LHCN-M2 (cell line): ENCODE data around the gene RYK. TPM values are rescaled to one million over a fixed set of nuclear protein-coding genes. Genes with fewer than 3 reads are reported as not detected.

Experiments used
- DNase-seq: peaks from one replicate; pipeline ENCODE4 v3.0.0-alpha.2; 2012; ENCODE audit warnings: low read depth
- total RNA-seq: library from RNA; depleted of rRNA; stranded (reverse); fragments of >200 nt; gene quantifications from 2 replicates; pipeline ENCODE4 v1.2.3, GENCODE V29; 2014; rRNA removed

Gene RYK
- total RNA-seq, 1 experiment from 2014 or later, result 57.3 TPM

DNA sequence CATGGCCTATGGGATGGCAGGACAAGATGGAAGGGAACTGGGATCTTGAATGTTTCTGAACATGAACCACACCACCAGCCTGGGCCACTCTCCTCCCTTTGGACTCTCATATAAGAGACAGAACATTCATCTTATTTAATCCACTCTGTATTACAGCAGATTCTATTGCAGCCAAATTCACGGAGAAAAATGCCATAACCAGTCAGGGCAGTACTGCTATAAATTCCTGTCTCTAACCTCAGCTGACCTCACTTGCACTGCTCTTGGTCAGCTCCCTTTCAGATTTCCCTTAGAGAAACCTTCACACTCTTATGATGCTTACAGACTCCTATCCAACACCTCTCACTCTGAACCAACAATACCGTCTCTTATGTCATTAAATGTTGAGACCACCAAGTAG lies 101.4 kb downstream of the RYK start:
- DNase-seq, result no peak

DNA sequence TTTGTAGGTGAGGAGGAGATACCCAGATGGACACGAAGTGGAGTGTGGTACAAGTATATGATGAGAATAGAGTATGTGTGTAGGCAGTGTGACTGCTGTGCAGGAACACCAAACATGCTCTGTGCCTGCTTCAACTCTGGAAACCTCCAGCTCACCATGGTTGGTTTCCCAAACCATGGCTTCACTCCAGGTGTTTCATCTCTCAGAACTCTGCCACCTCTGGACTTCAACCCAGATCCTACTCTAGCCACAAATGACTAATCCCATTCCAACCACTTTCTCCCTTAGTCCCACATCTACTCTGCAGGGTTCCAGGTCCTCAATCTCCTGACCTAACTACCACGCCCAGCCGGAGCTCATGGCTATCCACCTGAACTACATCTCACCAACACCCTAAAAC lies 102.1 kb downstream of the RYK start:
- DNase-seq, result no peak

DNA sequence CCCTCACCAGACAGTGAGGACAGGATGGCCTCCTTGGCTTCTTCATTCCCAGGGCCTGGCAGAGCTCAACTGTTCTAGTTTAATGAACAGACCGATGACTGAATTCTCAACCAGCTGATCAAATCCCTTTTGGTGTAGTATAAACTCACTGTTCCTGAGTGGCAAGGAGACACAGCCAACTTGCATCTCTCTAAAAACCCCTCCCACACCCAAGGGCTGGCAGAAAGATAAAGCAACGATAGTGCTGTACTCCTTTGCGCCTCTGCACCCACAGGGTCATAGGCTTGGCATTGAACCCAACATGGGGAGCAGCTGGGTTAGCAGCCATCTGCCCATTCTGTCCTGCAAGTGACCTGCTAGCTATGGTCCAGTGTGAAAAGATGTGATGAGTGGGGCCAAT lies 103.2 kb downstream of the RYK start:
- DNase-seq, result no peak

DNA sequence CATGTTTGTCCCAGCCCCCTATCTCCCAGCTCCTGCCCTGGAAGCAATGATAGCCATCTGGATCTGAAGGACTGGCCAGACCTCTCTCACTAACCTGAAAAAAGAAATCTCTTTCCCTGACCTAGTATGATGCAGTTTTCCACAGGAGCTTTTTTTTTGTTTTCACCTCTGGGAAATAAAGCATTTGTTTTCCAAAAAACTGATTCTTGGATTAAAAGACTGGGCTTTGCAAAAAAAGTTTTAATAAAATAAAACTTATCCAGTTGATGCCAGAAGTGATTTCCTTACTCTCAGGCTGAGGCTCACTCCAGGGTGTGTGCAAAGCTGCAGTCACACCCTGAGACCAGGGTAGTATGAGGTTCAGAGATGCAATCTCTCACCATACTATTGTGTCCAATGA lies 104.0 kb downstream of the RYK start:
- no peak for DNase-seq

DNA sequence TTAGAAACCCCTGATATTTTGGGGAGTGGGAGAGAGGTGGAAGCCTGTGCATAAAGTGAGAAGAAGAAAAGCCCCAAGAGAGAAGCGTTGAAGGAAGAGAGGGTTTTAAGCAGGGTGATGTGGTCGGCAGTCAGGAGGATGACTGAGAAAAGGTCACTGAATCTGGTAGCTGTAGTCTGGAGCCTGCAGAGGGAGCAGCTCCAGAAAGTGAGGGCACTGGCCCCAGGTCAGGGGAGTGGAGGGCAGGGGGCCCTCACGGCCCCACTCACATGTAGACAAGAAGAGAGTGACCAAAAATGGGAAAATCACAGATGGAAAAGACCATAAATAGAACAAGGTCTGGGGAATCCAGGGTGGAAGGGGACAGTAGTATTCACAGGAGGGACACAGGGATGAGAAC lies 105.5 kb downstream of the RYK start:
- DNase-seq, result no peak

DNA sequence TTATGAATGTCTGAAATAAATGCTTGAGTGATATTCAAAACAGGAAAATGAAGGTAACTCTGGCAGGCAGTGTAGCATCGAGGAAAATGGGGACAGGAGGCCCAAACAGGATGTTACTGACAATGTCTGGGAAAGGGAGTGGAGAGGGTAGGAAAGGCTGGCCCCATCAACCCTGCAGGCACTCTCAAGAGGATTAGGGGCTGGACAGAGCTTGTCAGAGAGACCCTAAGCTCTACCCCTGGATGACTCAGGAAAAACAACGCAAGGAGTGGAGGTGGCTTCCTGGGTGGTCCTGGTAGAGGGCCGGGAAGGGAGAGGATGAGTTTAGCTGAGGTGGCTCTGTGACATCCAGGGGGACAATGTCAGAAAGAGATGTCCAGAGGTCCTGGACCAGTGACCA lies 106.0 kb downstream of the RYK start:
- DNase-seq, result no peak

DNA sequence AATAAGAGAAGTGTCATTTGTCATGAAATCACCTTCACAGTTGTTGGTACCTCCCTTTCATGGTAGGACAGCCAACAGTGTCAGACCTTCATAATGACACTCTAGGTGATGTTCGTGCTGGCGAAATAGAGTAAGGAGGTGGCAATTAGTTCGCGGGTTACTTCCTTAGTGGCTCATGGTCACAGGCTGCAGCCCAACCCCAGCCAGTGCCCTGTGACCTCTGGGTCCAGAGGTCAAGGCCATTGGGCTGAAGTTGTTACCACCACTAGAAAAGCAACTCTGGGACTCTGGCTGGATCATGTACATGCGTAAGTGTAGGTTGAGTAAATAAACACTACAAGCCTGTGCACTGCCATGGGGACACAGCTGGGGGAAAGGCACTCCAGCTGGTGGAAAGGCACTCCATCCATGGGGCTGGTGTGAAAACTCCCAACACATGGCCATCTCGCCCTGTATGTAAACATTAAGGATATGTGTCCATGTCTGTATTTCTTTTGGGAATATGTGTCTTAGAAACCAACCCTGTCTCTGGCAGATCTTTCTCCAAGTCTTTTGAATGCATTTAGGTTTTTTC lies 106.7 kb downstream of the RYK start:
- no peak for DNase-seq

DNA sequence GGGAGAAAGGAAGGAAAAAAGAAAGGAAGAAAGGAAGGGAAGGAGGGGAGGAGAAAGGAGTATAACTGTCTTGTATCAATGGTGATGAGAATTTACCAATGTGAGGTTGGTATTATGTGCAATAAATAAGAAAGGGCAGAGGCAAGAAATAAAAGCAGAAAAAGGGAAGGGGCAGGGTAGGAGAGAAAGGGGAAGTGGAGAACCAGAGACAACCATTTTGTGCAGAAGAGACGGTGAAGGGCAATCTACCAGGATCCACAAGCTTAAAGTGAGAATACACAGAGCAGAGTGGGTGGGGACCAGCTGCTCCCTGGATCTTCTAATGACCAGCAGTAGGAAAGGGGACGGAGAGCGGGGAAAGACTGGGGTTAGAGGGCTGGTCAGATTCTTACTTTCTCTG lies 114.1 kb downstream of the RYK start:
- DNase-seq, result no peak

DNA sequence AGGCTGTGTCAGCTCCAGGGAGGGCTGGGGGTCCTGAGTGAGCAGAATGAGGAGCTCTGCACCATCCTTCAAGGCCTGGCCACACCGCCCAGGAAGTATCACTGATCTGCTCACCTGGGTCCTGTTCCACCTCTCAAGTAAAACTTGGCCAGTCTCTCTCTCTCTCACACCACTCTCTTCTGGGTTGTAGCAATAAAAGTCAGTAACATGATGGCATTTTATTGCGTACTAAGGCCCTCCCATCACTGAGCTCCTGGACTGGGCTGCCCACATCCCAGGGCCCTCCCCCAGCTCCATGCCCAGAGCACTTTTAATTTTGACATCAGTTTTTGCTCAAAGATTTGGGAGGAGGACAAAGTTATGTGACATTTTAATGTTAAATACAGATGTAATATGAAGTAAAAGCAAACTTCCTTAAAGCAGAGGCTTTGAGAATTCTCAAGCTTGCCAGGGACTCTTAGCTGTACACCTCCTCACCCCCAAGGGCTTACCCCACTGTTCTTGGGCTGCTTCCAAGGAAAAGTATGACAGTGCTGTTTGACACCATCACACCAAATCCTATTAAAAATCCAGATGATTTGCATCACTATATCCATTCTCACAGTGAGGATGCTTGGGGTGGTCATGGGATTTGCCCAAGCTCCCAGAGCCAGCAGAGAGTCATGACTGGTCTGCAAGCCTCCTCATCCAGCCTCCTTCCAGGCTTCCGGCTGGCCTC lies 115.8 kb downstream of the RYK start:
- no peak for DNase-seq

DNA sequence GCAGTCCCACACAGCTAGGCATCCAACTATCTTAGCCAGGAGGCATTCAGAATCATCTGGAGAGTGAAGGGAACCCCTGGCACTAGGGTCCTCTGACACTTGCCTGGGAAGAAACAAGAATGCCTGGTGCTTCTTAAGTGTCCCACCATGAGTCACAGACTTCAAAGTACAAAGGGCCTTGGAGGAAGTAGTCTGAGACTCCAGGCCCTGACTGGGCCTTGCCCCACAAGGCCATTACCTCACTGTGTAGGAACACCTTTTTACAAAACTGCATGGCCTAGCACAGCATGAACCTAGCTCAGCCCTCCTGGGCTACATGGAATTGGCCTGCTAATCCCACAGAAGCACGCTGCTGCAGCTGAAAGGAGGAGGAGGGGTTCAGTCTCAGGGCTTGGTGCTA lies 116.4 kb downstream of the RYK start:
- DNase-seq, result no peak

DNA sequence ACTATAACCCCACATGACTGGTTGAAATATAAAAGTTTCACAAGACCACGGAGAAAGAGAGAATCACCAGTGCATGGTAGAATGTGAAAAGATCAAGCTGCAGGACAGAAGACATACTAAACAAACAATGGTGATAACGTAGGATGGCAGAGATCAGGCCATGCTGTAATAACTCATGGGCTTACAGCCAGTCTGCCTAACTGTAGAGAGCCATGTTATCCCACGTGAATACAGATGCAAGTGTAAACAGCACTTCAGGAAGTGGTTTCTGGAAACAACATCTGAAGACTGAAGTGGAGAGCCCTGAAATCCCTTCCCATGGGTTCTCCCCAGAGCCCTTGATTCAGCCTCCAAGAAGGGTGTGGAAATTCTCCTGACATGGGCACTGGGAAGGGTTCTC lies 117.7 kb downstream of the RYK start:
- DNase-seq, result no peak

DNA sequence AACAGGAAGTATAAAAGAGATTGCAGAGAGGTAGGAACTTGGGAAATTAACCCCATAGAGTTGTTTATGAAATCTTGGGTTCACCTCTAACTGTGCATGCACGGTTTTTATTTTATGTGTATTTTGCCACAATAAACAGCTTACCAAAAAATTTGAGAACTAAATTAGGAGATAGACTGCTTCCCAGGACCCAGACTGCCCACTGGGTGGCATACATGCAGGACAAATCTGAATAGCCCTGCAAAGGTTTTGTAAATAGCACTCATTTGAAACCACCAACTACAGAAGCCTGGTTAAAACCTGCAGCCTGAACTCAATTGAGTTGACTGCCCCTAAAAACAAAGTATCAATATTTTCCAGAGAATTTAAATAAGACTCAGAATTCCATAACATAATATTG lies 124.5 kb downstream of the RYK start:
- no peak for DNase-seq

DNA sequence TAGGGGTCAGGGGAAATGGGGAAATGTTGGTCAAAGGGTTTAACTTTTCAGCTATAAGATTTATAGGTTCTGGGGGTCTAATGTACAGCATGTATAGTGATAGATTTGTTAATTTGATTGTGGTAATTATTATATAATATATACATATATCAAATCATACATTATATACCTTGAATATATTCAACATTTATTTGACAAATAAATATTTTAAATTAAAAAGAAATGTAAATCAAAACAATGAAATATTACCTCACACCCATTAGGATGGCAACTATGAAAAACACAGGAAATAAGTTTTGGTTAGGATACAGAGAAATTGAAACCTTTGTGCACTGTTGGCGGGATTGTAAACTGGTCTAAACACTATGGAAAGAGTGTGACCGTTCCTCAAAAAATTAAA lies 135.9 kb downstream of the RYK start:
- no peak for DNase-seq

DNA sequence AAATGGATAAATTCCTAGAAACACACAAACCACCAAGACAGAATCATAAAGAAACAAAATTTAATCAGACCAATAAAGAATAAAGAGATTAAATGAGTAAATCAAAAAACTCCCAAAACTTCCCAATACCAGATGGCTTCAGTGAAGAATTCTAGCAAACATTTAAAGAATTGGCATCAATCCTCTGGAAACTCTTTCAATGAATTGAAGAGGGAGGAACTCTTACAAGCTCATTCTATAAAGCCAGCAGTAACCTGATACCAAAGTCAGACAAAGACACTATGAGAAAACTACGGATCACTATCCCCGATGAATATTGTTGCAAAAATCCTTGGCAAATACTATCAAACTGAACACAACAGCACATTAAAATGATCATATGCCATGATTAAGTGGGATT lies 139.0 kb downstream of the RYK start:
- no peak for DNase-seq

DNA sequence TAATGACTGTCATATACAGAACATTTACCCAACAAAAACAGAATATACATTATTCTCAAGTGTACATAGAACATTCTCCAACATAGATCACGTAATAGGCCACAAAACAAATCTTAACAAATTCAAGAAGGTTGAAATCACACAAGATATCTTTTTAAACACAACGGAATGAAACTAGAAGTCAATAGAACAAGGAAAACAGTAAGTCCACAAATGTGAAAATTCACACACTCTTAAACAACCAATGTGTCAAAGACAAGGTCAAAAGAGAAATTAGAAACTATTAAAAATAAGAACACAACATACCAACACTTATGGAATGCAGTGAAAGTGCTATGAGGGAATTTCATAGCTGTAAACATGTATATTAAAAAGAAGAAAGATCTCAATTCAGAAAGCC lies 139.7 kb downstream of the RYK start:
- no peak for DNase-seq

Other genes with a start within 250 kb of the RYK start
- 0.11 and 0.32 TPM in 2 replicates for gene SLCO2A1, start 220.9 kb downstream of the RYK start, total RNA-seq
- 72.0 and 82.3 TPM in 2 replicates for gene AMOTL2, start 123.6 kb upstream of the RYK start, total RNA-seq
- gene ANAPC13, start 235.1 kb upstream of the RYK start, total RNA-seq, result 166 and 196 TPM in 2 replicates
- gene CEP63, start 235.2 kb upstream of the RYK start, total RNA-seq, result 25.0 and 29.8 TPM in 2 replicates